HepG2 (cell line): ENCODE data around the gene GSAP. TPM values are rescaled to one million over a fixed set of nuclear protein-coding genes. Genes with fewer than 3 reads are reported as not detected.

ENCODE experiments used
- ARID3A ChIP-seq: IDR thresholded peaks from 2 replicates; pipeline ENCODE4 v1.6.1; 2012; ENCODE audit warnings: low read depth, low read length, improper control_type of control experiment
- CHD4 ChIP-seq: fragments of 200-600 bp; sonication (generic); IDR thresholded peaks from 2 replicates; pipeline ENCODE4 v1.7.0; 2017; ENCODE audit warnings: mild to moderate bottlenecking, low read length, borderline replicate concordance
- CREB1 ChIP-seq, 2 experiments: fragments of 450-650 bp in 1 of 2; IDR thresholded peaks; 2 replicates each; pipeline ENCODE4 v1.6.1; 2016 to 2017; ENCODE audit warnings: control low read depth in 1 of 2, mild to moderate bottlenecking in 1 of 2, missing compliant biosample characterization in 1 of 2, missing genetic modification characterization in 1 of 2
- EP300 ChIP-seq, 3 experiments: sonication (generic) in 1 of 3; formaldehyde crosslinking in 1 of 3; IDR thresholded peaks; 2 replicates each; pipeline versions ENCODE4 v1.5.1 to v1.6.1; 2011 to 2020; ENCODE audit warnings: low read depth in 2 of 3, low read length in 2 of 3, borderline replicate concordance in 1 of 3, improper control_type of control experiment in 1 of 3, mild to moderate bottlenecking in 1 of 3, missing genetic modification reagents in 1 of 3, moderate library complexity in 1 of 3
- FOXK1 ChIP-seq: sonication (generic); formaldehyde crosslinking; IDR thresholded peaks from 2 replicates; pipeline ENCODE4 v1.4.0; 2020; ENCODE audit warnings: low read depth, missing genetic modification reagents, borderline replicate concordance
- HNF1A ChIP-seq, 2 experiments: sonication (generic) in 1 of 2; formaldehyde crosslinking in 1 of 2; IDR thresholded peaks; 2 replicates each; pipeline versions ENCODE4 v1.4.0 to v1.6.1; 2016 to 2020; ENCODE audit warnings: borderline replicate concordance in 1 of 2, low read depth in 1 of 2, mild to moderate bottlenecking in 1 of 2, missing genetic modification reagents in 1 of 2
- ISL2 ChIP-seq: sonication (generic); formaldehyde crosslinking; IDR thresholded peaks from 2 replicates; pipeline ENCODE4 v1.5.0; 2020; ENCODE audit warnings: missing genetic modification reagents
- MAFK ChIP-seq, 2 experiments: IDR thresholded peaks in 1 of 2; conservative IDR thresholded peaks in 1 of 2; 2 replicates each; pipeline ENCODE4 v1.6.1; 2011; ENCODE audit warnings: improper control_type of control experiment in 2 of 2, low read length in 2 of 2
- NFE2L2 ChIP-seq: fragments of 150-350 bp; IDR thresholded peaks from 2 replicates; pipeline ENCODE4 v1.6.1; 2014; ENCODE audit warnings: low read length
- RARA ChIP-seq: IDR thresholded peaks from 2 replicates; pipeline ENCODE4 v1.6.1; 2016; ENCODE audit warnings: missing genetic modification reagents, missing compliant biosample characterization
- SATB2 ChIP-seq: sonication (generic); formaldehyde crosslinking; IDR thresholded peaks from 2 replicates; pipeline ENCODE4 v1.5.0; 2020; ENCODE audit warnings: missing genetic modification reagents
- SNRNP70 ChIP-seq: fragments of 200-400 bp; formaldehyde crosslinking; IDR thresholded peaks from 2 replicates; pipeline ENCODE4 v1.6.1; 2017; ENCODE audit warnings: mild to moderate bottlenecking, low read depth, low read length, moderate library complexity
- ZFP36L2 ChIP-seq: sonication (generic); formaldehyde crosslinking; IDR thresholded peaks from 2 replicates; pipeline ENCODE4 v1.4.0; 2020; ENCODE audit warnings: missing genetic modification reagents
- ZNF18 ChIP-seq: sonication (generic); formaldehyde crosslinking; IDR thresholded peaks from 2 replicates; pipeline ENCODE4 v1.8.0; 2022; ENCODE audit warnings: mild to moderate bottlenecking, missing genetic modification reagents; ENCODE audit not compliant: insufficient replicate concordance
- ZNF260 ChIP-seq: sonication (generic); formaldehyde crosslinking; IDR thresholded peaks from 2 replicates; pipeline ENCODE4 v1.4.0; 2020; ENCODE audit warnings: missing genetic modification reagents, low read depth, mild to moderate bottlenecking, borderline replicate concordance
- ZNF414 ChIP-seq: sonication (generic); formaldehyde crosslinking; IDR thresholded peaks from 2 replicates; pipeline ENCODE4 v1.5.0; 2020; ENCODE audit warnings: missing genetic modification reagents
- ZNF430 ChIP-seq: sonication (generic); formaldehyde crosslinking; IDR thresholded peaks from 2 replicates; pipeline ENCODE4 v1.9.0; 2021; ENCODE audit warnings: mild to moderate bottlenecking, missing genetic modification reagents
- ZNF576 ChIP-seq: sonication (generic); formaldehyde crosslinking; IDR thresholded peaks from 2 replicates; pipeline ENCODE4 v1.4.0; 2020; ENCODE audit warnings: mild to moderate bottlenecking, missing genetic modification reagents
- polyA plus RNA-seq, 8 experiments: library from polyadenylated mRNA; depleted of rRNA in 3 of 8; stranded (reverse) in 7 of 8; unstranded in 1 of 8; fragments of >200 nt; fragmentation: Illumina TruSeq in 4 of 8; extraction: Trizol in 4 of 8; gene quantifications; 2 replicates each; pipeline versions ENCODE4 v1.2.1 to v1.2.3, GENCODE V29; 2011 to 2016; ENCODE audit warnings: low read depth in 4 of 8, missing spikeins in 1 of 8, mixed read lengths in 1 of 8; ENCODE audit not compliant: insufficient read depth in 1 of 8
- total RNA-seq, 5 experiments: library from RNA; depleted of rRNA; stranded (reverse); fragments of >200 nt; fragmentation: Illumina TruSeq; extraction: Trizol; gene quantifications; 2 replicates each; pipeline ENCODE4 v1.2.3, GENCODE V29; 2016; ENCODE audit warnings: low read depth in 1 of 5

Gene GSAP
- total and polyA plus RNA-seq, 2 of the 13 experiments (the other 11 are each of a cell fraction or from before 2014, with no cell fraction given) = 34.6 to 40.6 TPM

GRCh38 chr7:77409739-77410547 lies 6.2 kb downstream of the GSAP start (continued):
- TF ChIP-seq HNF1A (IDR thresholded peaks at IDR 0.05; ENCODE audit: low read depth) (peak; percentile 44; the same call in 1 of the 2 replicates), HNF1A (CRISPR knock-in tag; IDR thresholded peaks at IDR 0.05; ENCODE audit: borderline replicate concordance) (no peak; the same call in 1 of the 2 replicates), CHD4 (peak; percentile 88; the same call in 1 of the 2 replicates), ISL2 (CRISPR knock-in tag) (peak; percentile 80; the same call in 1 of the 2 replicates), SNRNP70 (no peak), ZNF414 (CRISPR knock-in tag) (no peak), EP300 (IDR thresholded peaks at IDR 0.05; ENCODE audit: low read depth in 2 of 2, low read length in 2 of 2) (peak; percentile 69 to 97; a peak in 3 of 4 replicates), EP300 (CRISPR knock-in tag; IDR thresholded peaks at IDR 0.05; ENCODE audit: borderline replicate concordance) (peak; percentile 91), ZNF260 (CRISPR knock-in tag) (no peak), ZNF430 (CRISPR knock-in tag) (no peak), SATB2 (CRISPR knock-in tag) (no peak), ZFP36L2 (CRISPR knock-in tag) (no peak), FOXK1 (CRISPR knock-in tag) (0 out of 2 replicates have a peak, but pooled peaks have one; percentile 22), ARID3A (peak; percentile 82), ZNF576 (CRISPR knock-in tag) (no peak), RARA (peak; percentile 60), CREB1 (IDR thresholded peaks at IDR 0.05) (no peak), CREB1 (CRISPR knock-in tag; IDR thresholded peaks at IDR 0.05) (peak; percentile 30; the same call in 1 of the 2 replicates), NFE2L2 (peak; percentile 45; the same call in 1 of the 2 replicates), MAFK (conservative IDR thresholded peaks at IDR 0.05 in 1 of 2, IDR thresholded peaks at IDR 0.05 in 1 of 2; ENCODE audit: low read length in 2 of 2) (no peak), ZNF18 (peak; percentile 25)
